ENCODE measurements around the gene RFX2. TPM values are rescaled to one million over a fixed set of nuclear protein-coding genes. Genes with fewer than 3 reads are reported as not detected.

Gene RFX2
- total RNA-seq, 1 donor from 2014 or later, result 27.9 TPM

Other genes starting within 250 kb of the RFX2 start
- not detected for gene FUT5, start 240.0 kb downstream of the RFX2 start, total RNA-seq
- gene NDUFA11, start 206.7 kb downstream of the RFX2 start, total RNA-seq, result 186 TPM
- gene VMAC, start 205.6 kb downstream of the RFX2 start, total RNA-seq, result 3.0 TPM
- 4.4 TPM for gene CAPS, start 196.2 kb downstream of the RFX2 start, total RNA-seq
- gene RANBP3, start 132.4 kb downstream of the RFX2 start, total RNA-seq, result 56.7 TPM
- gene ACSBG2, start 25.2 kb upstream of the RFX2 start, total RNA-seq, result not detected
- gene MLLT1, start 169.5 kb upstream of the RFX2 start, total RNA-seq, result 62.3 TPM
- gene ACER1, start 223.1 kb upstream of the RFX2 start, total RNA-seq, result not detected

All from mesenteric fat pad (tissue), 1 donor.